K562 (cell line): ENCODE data around the gene REG4. TPM values are rescaled to one million over a fixed set of nuclear protein-coding genes. Genes with fewer than 3 reads are reported as not detected.

ENCODE experiments used
- ARID3A ChIP-seq: IDR thresholded peaks from 2 replicates; pipeline ENCODE4 v1.6.1; 2012; ENCODE audit warnings: low read depth, low read length, improper control_type of control experiment, borderline replicate concordance
- ELF1 ChIP-seq: fragments of 200-800 bp; sonication (Bioruptor generic); IDR thresholded peaks from 2 replicates; pipeline ENCODE4 v1.6.1; 2016; ENCODE audit warnings: missing genetic modification characterization, missing compliant biosample characterization
- FOXA3 ChIP-seq, 2 experiments: fragments of 450-650 bp in 1 of 2; sonication (generic) in 1 of 2; formaldehyde crosslinking; IDR thresholded peaks in 1 of 2; conservative IDR thresholded peaks in 1 of 2; 2 replicates each; pipeline versions ENCODE4 v1.4.0 to v1.8.0; 2020 to 2022; ENCODE audit warnings: mild to moderate bottlenecking in 2 of 2, missing genetic modification reagents in 1 of 2
- IFI16 ChIP-seq: fragments of 250-450 bp; sonication (Bioruptor Pico); IDR thresholded peaks from 2 replicates; pipeline ENCODE4 v2.1.2; 2022; ENCODE audit warnings: mild to moderate bottlenecking, inconsistent platforms
- ILK ChIP-seq: fragments of 450-650 bp; IDR thresholded peaks from 2 replicates; pipeline ENCODE4 v1.6.1; 2016; ENCODE audit warnings: missing genetic modification characterization, low read depth, mild to moderate bottlenecking, missing compliant biosample characterization, moderate library complexity, borderline replicate concordance
- JUNB ChIP-seq: fragments of 450-650 bp; formaldehyde crosslinking; conservative IDR thresholded peaks from 2 replicates; pipeline ENCODE4 v1.4.0; 2020; ENCODE audit warnings: mild to moderate bottlenecking
- KDM2B ChIP-seq: fragments of 250-450 bp; sonication (Bioruptor Pico); IDR thresholded peaks from 2 replicates; pipeline ENCODE4 v1.8.0; 2021; ENCODE audit warnings: mild to moderate bottlenecking, moderate library complexity
- MAX ChIP-seq: sonication (generic); formaldehyde crosslinking; IDR thresholded peaks from 2 replicates; pipeline ENCODE4 v1.9.0; 2022; ENCODE audit warnings: mild to moderate bottlenecking, missing genetic modification reagents
- PHB ChIP-seq: fragments of 250-450 bp; sonication (Bioruptor Pico); IDR thresholded peaks from 2 replicates; pipeline ENCODE4 v1.5.0; 2021
- PML ChIP-seq: IDR thresholded peaks from 2 replicates; pipeline ENCODE4 v1.6.1; 2012; ENCODE audit warnings: low read length, inconsistent platforms
- RFX5 ChIP-seq: IDR thresholded peaks from 2 replicates; pipeline ENCODE4 v1.6.1; 2011; ENCODE audit warnings: low read depth, mild to moderate bottlenecking, improper control_type of control experiment, low read length
- RHOXF2B ChIP-seq: fragments of 250-450 bp; sonication (Bioruptor Pico); conservative IDR thresholded peaks from 2 replicates; pipeline ENCODE4 v1.5.1; 2021
- RNF2 ChIP-seq: sonication (generic); IDR thresholded peaks from 2 replicates; pipeline ENCODE4 v1.6.1; 2016
- RNF219 ChIP-seq: fragments of 250-450 bp; sonication (Bioruptor Pico); IDR thresholded peaks from 2 replicates; pipeline ENCODE4 v1.5.0; 2022; ENCODE audit warnings: mild to moderate bottlenecking
- SLC30A9 ChIP-seq: fragments of 250-450 bp; sonication (Bioruptor Pico); IDR thresholded peaks from 2 replicates; pipeline ENCODE4 v1.8.0; 2022; ENCODE audit warnings: mild to moderate bottlenecking, moderate library complexity
- SMARCA5 ChIP-seq: fragments of 450-650 bp; IDR thresholded peaks from 2 replicates; pipeline ENCODE4 v1.6.1; 2016
- STAT5B ChIP-seq: fragments of 250-450 bp; sonication (Bioruptor Pico); IDR thresholded peaks from 2 replicates; pipeline ENCODE4 v1.8.0; 2021; ENCODE audit warnings: mild to moderate bottlenecking, inconsistent platforms
- ZNF143 ChIP-seq: sonication (generic); formaldehyde crosslinking; IDR thresholded peaks from 2 replicates; pipeline ENCODE4 v1.9.0; 2022; ENCODE audit warnings: mild to moderate bottlenecking, missing genetic modification reagents
- ZNF184 ChIP-seq: sonication (generic); formaldehyde crosslinking; IDR thresholded peaks from 2 replicates; pipeline ENCODE4 v1.5.0; 2020; ENCODE audit warnings: missing genetic modification reagents
- ZNF444 ChIP-seq: fragments of 250-450 bp; sonication (Bioruptor Pico); IDR thresholded peaks from 2 replicates; pipeline ENCODE4 v1.4.0; 2020; ENCODE audit warnings: mild to moderate bottlenecking, moderate library complexity
- ZNF445 ChIP-seq: fragments of 250-450 bp; sonication (Bioruptor Pico); IDR thresholded peaks from 2 replicates; pipeline ENCODE4 v1.4.0; 2020; ENCODE audit warnings: low read depth, mild to moderate bottlenecking, moderate library complexity
- ZNF584 ChIP-seq: fragments of 200-800 bp; sonication (Bioruptor generic); IDR thresholded peaks from 2 replicates; pipeline ENCODE4 v1.6.1; 2016; ENCODE audit warnings: low read depth, mild to moderate bottlenecking, missing genetic modification characterization, missing compliant biosample characterization
- ZNF589 ChIP-seq: fragments of 200-800 bp; sonication (Bioruptor generic); IDR thresholded peaks from 2 replicates; pipeline ENCODE4 v1.6.1; 2016; ENCODE audit warnings: low read depth, missing genetic modification characterization, missing compliant biosample characterization
- ZNF764 ChIP-seq: fragments of 250-450 bp; sonication (Bioruptor Pico); IDR thresholded peaks from 2 replicates; pipeline ENCODE4 v1.4.0; 2020; ENCODE audit warnings: low read depth, mild to moderate bottlenecking, moderate library complexity
- polyA plus RNA-seq, 8 experiments: library from polyadenylated mRNA; depleted of rRNA in 4 of 8; stranded (reverse) in 5 of 8; unstranded in 3 of 8; fragments of >200 nt; fragmentation: Nextera tagmentation in 2 of 8; fragmentation: Illumina TruSeq in 1 of 8; extraction: Ambion mirVana in 2 of 8; extraction: Trizol in 1 of 8; gene quantifications; 2 replicates each; pipeline versions ENCODE4 v1.2.1 to v1.2.3, GENCODE V29; 2011 to 2014; ENCODE audit warnings: inconsistent platforms in 1 of 8, missing spikeins in 1 of 8
- total RNA-seq, 7 experiments: library from RNA; depleted of rRNA in 6 of 7; stranded (reverse); fragments of >200 nt in 6 of 7; fragmentation: Illumina TruSeq in 2 of 7; extraction: Trizol in 2 of 7; gene quantifications; 2 replicates each; pipeline versions ENCODE4 v1.2.1 to v1.2.3, GENCODE V29; 2011 to 2021; ENCODE audit warnings: low replicate concordance in 1 of 7
- TF ChIP-seq, protein P1 (sequence below), 2 experiments: IDR thresholded peaks; 2 replicates each; pipeline ENCODE4 v1.6.1; 2012; ENCODE audit warnings: improper control_type of control experiment in 2 of 2, low read depth in 2 of 2, low read length in 2 of 2, borderline replicate concordance in 1 of 2

Gene REG4
- total and polyA plus RNA-seq, 9 of the 15 experiments (the other 6 are each of a cell fraction or from before 2014, with no cell fraction given), result not detected

DNA sequence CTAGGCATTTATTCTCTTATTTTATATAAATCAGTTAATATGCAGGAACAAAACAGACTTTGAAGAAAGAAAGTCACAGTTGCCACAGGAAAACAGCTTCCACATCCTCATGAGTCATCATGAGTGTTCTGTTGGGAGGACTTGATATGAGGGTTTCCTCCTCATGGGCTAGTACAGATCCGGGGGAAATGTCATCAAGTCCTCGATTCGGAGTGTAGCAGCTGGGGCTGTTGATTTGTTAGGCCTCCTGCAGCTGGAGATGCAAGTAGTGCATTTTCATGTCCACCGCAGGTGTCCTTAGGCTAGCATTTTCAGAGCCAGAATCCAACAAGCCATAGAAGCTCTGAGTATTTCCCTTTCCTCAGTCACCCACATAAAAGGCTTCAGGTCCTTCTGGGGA, 48.4 kb upstream of the REG4 start (continued):
- TF ChIP-seq ZNF143 (CRISPR knock-in tag) (no peak), PHB (no peak), RNF2 (peak; percentile 50; the same call in 1 of the 2 replicates), RHOXF2B (CRISPR knock-in tag) (no peak), RFX5 (no peak), ZNF589 (CRISPR knock-in tag) (peak; percentile 23; the same call in 1 of the 2 replicates), ARID3A (peak; percentile 85), ZNF764 (no peak), ELF1 (tag) (no peak), ZNF444 (CRISPR knock-in tag) (no peak), FOXA3 (CRISPR knock-in tag; conservative IDR thresholded peaks at IDR 0.05 in 1 of 2, IDR thresholded peaks at IDR 0.05 in 1 of 2) (no peak; a peak in 1 of 4 replicates), RNF219 (no peak), IFI16 (CRISPR knock-in tag) (no peak), MAX (no peak), ILK (tag) (no peak), ZNF584 (CRISPR knock-in tag) (no peak), ZNF184 (no peak), STAT5B (no peak), JUNB (CRISPR knock-in tag) (peak; percentile 50; the same call in 1 of the 2 replicates), SMARCA5 (no peak), ZNF445 (CRISPR knock-in tag) (no peak), PML (peak; percentile 44; the same call in 1 of the 2 replicates), SLC30A9 (CRISPR knock-in tag) (no peak), KDM2B (CRISPR knock-in tag) (no peak)
- TF ChIP-seq, protein P1, sequence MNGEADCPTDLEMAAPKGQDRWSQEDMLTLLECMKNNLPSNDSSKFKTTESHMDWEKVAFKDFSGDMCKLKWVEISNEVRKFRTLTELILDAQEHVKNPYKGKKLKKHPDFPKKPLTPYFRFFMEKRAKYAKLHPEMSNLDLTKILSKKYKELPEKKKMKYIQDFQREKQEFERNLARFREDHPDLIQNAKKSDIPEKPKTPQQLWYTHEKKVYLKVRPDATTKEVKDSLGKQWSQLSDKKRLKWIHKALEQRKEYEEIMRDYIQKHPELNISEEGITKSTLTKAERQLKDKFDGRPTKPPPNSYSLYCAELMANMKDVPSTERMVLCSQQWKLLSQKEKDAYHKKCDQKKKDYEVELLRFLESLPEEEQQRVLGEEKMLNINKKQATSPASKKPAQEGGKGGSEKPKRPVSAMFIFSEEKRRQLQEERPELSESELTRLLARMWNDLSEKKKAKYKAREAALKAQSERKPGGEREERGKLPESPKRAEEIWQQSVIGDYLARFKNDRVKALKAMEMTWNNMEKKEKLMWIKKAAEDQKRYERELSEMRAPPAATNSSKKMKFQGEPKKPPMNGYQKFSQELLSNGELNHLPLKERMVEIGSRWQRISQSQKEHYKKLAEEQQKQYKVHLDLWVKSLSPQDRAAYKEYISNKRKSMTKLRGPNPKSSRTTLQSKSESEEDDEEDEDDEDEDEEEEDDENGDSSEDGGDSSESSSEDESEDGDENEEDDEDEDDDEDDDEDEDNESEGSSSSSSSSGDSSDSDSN (IDR thresholded peaks at IDR 0.05; ENCODE audit: borderline replicate concordance in 1 of 2, low read depth in 2 of 2, low read length in 2 of 2), result 0 out of 4 replicates have a peak, but pooled peaks of 1 of the 2 experiments have one; percentile 24
